Loucy (cell line): ENCODE measurements around the gene TESMIN.

Experiments used
- H2AFZ ChIP-seq: fragments of 200-600 bp; sonication (generic); 2 replicates; pipeline ENCODE4 v1.6.0; 2016; ENCODE audit warnings: antibody characterized with exemption, mild to moderate bottlenecking, low read length, moderate library complexity
- H3F3A ChIP-seq: fragments of 200-600 bp; 2 replicates; pipeline ENCODE4 v1.6.0; 2016; ENCODE audit warnings: antibody characterized with exemption, low read depth, mild to moderate bottlenecking
- H3K27me3 ChIP-seq: fragments of 200-600 bp; sonication (generic); 2 replicates; pipeline ENCODE4 v1.6.1; 2014; ENCODE audit warnings: low read length, mild to moderate bottlenecking; ENCODE audit not compliant: insufficient read depth, poor library complexity, severe bottlenecking
- H3K36me3 ChIP-seq: fragments of 200-600 bp; sonication (generic); 2 replicates; pipeline ENCODE4 v1.6.1; 2016; ENCODE audit warnings: low read length; ENCODE audit not compliant: insufficient read depth
- H3K4me1 ChIP-seq: fragments of 200-600 bp; sonication (generic); 2 replicates; pipeline ENCODE4 v1.5.1; 2014; ENCODE audit warnings: low read length, mild to moderate bottlenecking; ENCODE audit not compliant: insufficient read depth, poor library complexity, severe bottlenecking
- H3K4me2 ChIP-seq: fragments of 200-600 bp; sonication (generic); 2 replicates; pipeline ENCODE4 v1.6.0; 2014; ENCODE audit warnings: antibody characterized with exemption, low read length, low read depth, mild to moderate bottlenecking; ENCODE audit not compliant: poor library complexity, severe bottlenecking
- H3K4me3 ChIP-seq: fragments of 200-600 bp; sonication (generic); 2 replicates; pipeline ENCODE4 v1.5.1; 2014; ENCODE audit warnings: low read length, mild to moderate bottlenecking, mixed read lengths; ENCODE audit not compliant: poor library complexity, severe bottlenecking
- H3K79me2 ChIP-seq: fragments of 200-600 bp; sonication (generic); 2 replicates; pipeline ENCODE4 v1.6.1; 2014; ENCODE audit warnings: low read length; ENCODE audit not compliant: insufficient read depth
- H3K9ac ChIP-seq: fragments of 200-600 bp; sonication (generic); 2 replicates; pipeline ENCODE4 v1.6.0; 2014; ENCODE audit warnings: mild to moderate bottlenecking, low read depth, low read length, moderate library complexity; ENCODE audit not compliant: poor library complexity, severe bottlenecking
- H3K9me2 ChIP-seq: fragments of 200-600 bp; sonication (generic); replicated peaks from 2 replicates; pipeline ENCODE4 v1.6.1; 2016; ENCODE audit warnings: low read depth, low read length, mixed read lengths
- H3K9me3 ChIP-seq: fragments of 200-600 bp; sonication (generic); 2 replicates; pipeline ENCODE4 v1.6.1; 2014; ENCODE audit warnings: mild to moderate bottlenecking, antibody characterized with exemption, low read length, low read depth; ENCODE audit not compliant: insufficient read depth
- H4K20me1 ChIP-seq: fragments of 200-600 bp; sonication (generic); 2 replicates; pipeline ENCODE4 v1.6.0; 2014; ENCODE audit warnings: antibody characterized with exemption, low read length, mild to moderate bottlenecking; ENCODE audit not compliant: insufficient read depth, poor library complexity, severe bottlenecking
- EZH2phosphoT487 ChIP-seq: fragments of 200-600 bp; IDR thresholded peaks from 2 replicates; pipeline ENCODE4 v1.6.1; 2018; ENCODE audit warnings: antibody characterized with exemption, mild to moderate bottlenecking, moderate library complexity, borderline replicate concordance
- TF ChIP-seq, protein P1 (sequence below): fragments of 200-600 bp; sonication (generic); conservative IDR thresholded peaks from 2 replicates; pipeline ENCODE4 v1.5.1; 2014; ENCODE audit warnings: mild to moderate bottlenecking, antibody characterized with exemption, low read length

TESMIN gene

GRCh38 chr11:68709062-68709461 lies 42.3 kb downstream of the TESMIN start:
- Histone ChIP-seq H3K79me2 (no peaks in the 10 kb centered on the region), H3K4me3 (no peak overlapping the region), H3K9me2 (no peaks in the 10 kb centered on the region), H3K27me3 (no peaks in the 10 kb centered on the region), H3K4me2 (no peak overlapping the region), H3K4me1 (no peaks in the 10 kb centered on the region), H3F3A (no peaks in the 10 kb centered on the region), H3K9me3 (no peaks in the 10 kb centered on the region), H3K36me3 (no peaks in the 10 kb centered on the region), H3K9ac (no peak overlapping the region), H2AFZ (no peak overlapping the region), H4K20me1 (no peaks in the 10 kb centered on the region)
- TF ChIP-seq, protein P1, sequence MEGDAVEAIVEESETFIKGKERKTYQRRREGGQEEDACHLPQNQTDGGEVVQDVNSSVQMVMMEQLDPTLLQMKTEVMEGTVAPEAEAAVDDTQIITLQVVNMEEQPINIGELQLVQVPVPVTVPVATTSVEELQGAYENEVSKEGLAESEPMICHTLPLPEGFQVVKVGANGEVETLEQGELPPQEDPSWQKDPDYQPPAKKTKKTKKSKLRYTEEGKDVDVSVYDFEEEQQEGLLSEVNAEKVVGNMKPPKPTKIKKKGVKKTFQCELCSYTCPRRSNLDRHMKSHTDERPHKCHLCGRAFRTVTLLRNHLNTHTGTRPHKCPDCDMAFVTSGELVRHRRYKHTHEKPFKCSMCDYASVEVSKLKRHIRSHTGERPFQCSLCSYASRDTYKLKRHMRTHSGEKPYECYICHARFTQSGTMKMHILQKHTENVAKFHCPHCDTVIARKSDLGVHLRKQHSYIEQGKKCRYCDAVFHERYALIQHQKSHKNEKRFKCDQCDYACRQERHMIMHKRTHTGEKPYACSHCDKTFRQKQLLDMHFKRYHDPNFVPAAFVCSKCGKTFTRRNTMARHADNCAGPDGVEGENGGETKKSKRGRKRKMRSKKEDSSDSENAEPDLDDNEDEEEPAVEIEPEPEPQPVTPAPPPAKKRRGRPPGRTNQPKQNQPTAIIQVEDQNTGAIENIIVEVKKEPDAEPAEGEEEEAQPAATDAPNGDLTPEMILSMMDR, result no peak
- no peak for TF ChIP-seq EZH2phosphoT487

GRCh38 chr11:68707527-68707926 lies 43.8 kb downstream of the TESMIN start:
- H3K4me3 ChIP-seq, result no peak overlapping the region
- H3K9me3 ChIP-seq, result no peaks in the 10 kb centered on the region
- H4K20me1 ChIP-seq, result no peaks in the 10 kb centered on the region
- H3K9me2 ChIP-seq, result no peaks in the 10 kb centered on the region
- H3K4me2 ChIP-seq, result no peak overlapping the region
- no peaks in the 10 kb centered on the region for H3F3A ChIP-seq
- H2AFZ ChIP-seq, result no peak overlapping the region
- H3K36me3 ChIP-seq, result no peaks in the 10 kb centered on the region
- no peaks in the 10 kb centered on the region for H3K79me2 ChIP-seq
- TF ChIP-seq, protein P1, result no peak
- no peak for TF ChIP-seq EZH2phosphoT487
- no peaks in the 10 kb centered on the region for H3K4me1 ChIP-seq
- H3K27me3 ChIP-seq, result no peaks in the 10 kb centered on the region
- H3K9ac ChIP-seq, result no peak overlapping the region

DNA sequence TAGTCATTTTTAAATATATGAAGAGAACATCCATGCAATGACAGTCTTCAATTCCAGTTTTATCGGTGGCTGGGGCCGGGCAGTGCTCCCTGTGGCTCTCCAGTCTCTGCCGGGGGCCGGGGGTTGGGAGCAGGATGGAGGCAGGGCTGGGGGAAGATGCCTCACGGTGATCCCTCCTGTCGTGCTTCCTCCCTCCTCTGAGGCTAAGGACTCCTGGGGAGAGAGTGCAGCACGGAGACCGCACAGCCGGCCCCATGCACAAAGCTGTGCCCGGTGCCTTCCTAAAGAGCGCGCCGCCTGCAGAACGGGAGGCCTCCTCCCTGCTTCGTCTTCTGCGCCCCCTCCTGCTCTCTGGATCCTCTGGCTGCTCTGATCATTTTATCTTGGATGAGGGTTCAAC lies 46.4 kb downstream of the TESMIN start:
- H3K79me2 ChIP-seq, result no peaks in the 10 kb centered on the region
- H3K9ac ChIP-seq, result no peak overlapping the region
- H2AFZ ChIP-seq, result no peak overlapping the region
- no peak overlapping the region for H3K4me3 ChIP-seq
- H3K9me3 ChIP-seq, result no peaks in the 10 kb centered on the region
- no peaks in the 10 kb centered on the region for H4K20me1 ChIP-seq
- no peaks in the 10 kb centered on the region for H3K36me3 ChIP-seq
- H3F3A ChIP-seq, result no peaks in the 10 kb centered on the region
- no peak overlapping the region for H3K4me2 ChIP-seq
- no peaks in the 10 kb centered on the region for H3K9me2 ChIP-seq
- no peaks in the 10 kb centered on the region for H3K27me3 ChIP-seq
- TF ChIP-seq, protein P1, result no peak
- no peak for TF ChIP-seq EZH2phosphoT487
- no peaks in the 10 kb centered on the region for H3K4me1 ChIP-seq
